WTC11 (cell line): ENCODE measurements around the gene GPR27.

Experiments
- AFF4 ChIP-seq: sonication (generic); formaldehyde crosslinking; IDR thresholded peaks from 2 replicates; pipeline ENCODE4 v1.8.1; 2023; ENCODE audit warnings: mild to moderate bottlenecking, missing genetic modification reagents, borderline replicate concordance
- CTCF ChIP-seq: fragments of 200-600 bp; IDR thresholded peaks from 2 replicates; pipeline ENCODE4 v1.8.0; 2022; ENCODE audit warnings: antibody characterized with exemption
- SP1 ChIP-seq: sonication (generic); formaldehyde crosslinking; conservative IDR thresholded peaks from 2 replicates; pipeline ENCODE4 v1.8.1; 2022; ENCODE audit warnings: missing genetic modification reagents
- USF2 ChIP-seq: sonication (generic); formaldehyde crosslinking; IDR thresholded peaks from 2 replicates; pipeline ENCODE4 v1.8.1; 2023; ENCODE audit warnings: mild to moderate bottlenecking, missing genetic modification reagents, moderate library complexity
- ZNF423 ChIP-seq: fragments of 250-450 bp; sonication (Bioruptor Pico); IDR thresholded peaks from 2 replicates; pipeline ENCODE4 v2.1.2; 2022; ENCODE audit warnings: mild to moderate bottlenecking, moderate library complexity
- TF ChIP-seq, protein P1 (sequence below): sonication (generic); formaldehyde crosslinking; IDR thresholded peaks from 2 replicates; pipeline ENCODE4 v1.8.0; 2022; ENCODE audit warnings: mild to moderate bottlenecking, missing genetic modification reagents
- TF ChIP-seq, protein P2 (sequence below): sonication (generic); formaldehyde crosslinking; IDR thresholded peaks from 2 replicates; pipeline ENCODE4 v1.8.0; 2022; ENCODE audit warnings: mild to moderate bottlenecking, missing genetic modification reagents
- TF ChIP-seq, protein P3 (sequence below): sonication (generic); formaldehyde crosslinking; IDR thresholded peaks from 2 replicates; pipeline ENCODE4 v1.8.1; 2022; ENCODE audit warnings: low read depth, missing genetic modification reagents, borderline replicate concordance

GRCh38 chr3:71734881-71735280 is 18.8 kb upstream of the GPR27 start:
- TF ChIP-seq SP1 (CRISPR knock-in tag) (no peak), CTCF (no peak), AFF4 (no peak), USF2 (CRISPR knock-in tag) (no peak), ZNF423 (CRISPR knock-in tag) (no peak)
- TF ChIP-seq, protein P1, sequence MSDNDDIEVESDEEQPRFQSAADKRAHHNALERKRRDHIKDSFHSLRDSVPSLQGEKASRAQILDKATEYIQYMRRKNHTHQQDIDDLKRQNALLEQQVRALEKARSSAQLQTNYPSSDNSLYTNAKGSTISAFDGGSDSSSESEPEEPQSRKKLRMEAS (CRISPR knock-in tag), result no peak
- TF ChIP-seq, protein P2, sequence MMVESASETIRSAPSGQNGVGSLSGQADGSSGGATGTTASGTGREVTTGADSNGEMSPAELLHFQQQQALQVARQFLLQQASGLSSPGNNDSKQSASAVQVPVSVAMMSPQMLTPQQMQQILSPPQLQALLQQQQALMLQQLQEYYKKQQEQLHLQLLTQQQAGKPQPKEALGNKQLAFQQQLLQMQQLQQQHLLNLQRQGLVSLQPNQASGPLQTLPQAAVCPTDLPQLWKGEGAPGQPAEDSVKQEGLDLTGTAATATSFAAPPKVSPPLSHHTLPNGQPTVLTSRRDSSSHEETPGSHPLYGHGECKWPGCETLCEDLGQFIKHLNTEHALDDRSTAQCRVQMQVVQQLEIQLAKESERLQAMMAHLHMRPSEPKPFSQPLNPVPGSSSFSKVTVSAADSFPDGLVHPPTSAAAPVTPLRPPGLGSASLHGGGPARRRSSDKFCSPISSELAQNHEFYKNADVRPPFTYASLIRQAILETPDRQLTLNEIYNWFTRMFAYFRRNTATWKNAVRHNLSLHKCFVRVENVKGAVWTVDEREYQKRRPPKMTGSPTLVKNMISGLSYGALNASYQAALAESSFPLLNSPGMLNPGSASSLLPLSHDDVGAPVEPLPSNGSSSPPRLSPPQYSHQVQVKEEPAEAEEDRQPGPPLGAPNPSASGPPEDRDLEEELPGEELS, result no peak
- TF ChIP-seq, protein P3, sequence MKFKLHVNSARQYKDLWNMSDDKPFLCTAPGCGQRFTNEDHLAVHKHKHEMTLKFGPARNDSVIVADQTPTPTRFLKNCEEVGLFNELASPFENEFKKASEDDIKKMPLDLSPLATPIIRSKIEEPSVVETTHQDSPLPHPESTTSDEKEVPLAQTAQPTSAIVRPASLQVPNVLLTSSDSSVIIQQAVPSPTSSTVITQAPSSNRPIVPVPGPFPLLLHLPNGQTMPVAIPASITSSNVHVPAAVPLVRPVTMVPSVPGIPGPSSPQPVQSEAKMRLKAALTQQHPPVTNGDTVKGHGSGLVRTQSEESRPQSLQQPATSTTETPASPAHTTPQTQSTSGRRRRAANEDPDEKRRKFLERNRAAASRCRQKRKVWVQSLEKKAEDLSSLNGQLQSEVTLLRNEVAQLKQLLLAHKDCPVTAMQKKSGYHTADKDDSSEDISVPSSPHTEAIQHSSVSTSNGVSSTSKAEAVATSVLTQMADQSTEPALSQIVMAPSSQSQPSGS (CRISPR knock-in tag), result no peak
